Panc1 (cell line): ENCODE data around the gene ITGAL.

Experiments used
- CTCF ChIP-seq: fragments of 450-650 bp; IDR thresholded peaks from 2 replicates; pipeline ENCODE4 v1.5.1; 2017; ENCODE audit warnings: mild to moderate bottlenecking
- REST ChIP-seq, 2 experiments: IDR thresholded peaks; 2 replicates each; pipeline ENCODE4 v1.6.1; 2011 to 2012; ENCODE audit warnings: low read depth in 2 of 2, control low read depth in 1 of 2, low read length in 1 of 2, mild to moderate bottlenecking in 1 of 2, moderate library complexity in 1 of 2; ENCODE audit not compliant: insufficient read depth in 1 of 2
- SIN3A ChIP-seq: IDR thresholded peaks from 2 replicates; pipeline ENCODE4 v1.6.1; 2012; ENCODE audit warnings: low read depth, mild to moderate bottlenecking, low read length, moderate library complexity, borderline replicate concordance; ENCODE audit not compliant: insufficient read depth

- TF ChIP-seq CTCF: no peak
- TF ChIP-seq REST (IDR thresholded peaks at IDR 0.05; ENCODE audit: insufficient read depth in 1 of 2, low read depth in 2 of 2, low read length in 1 of 2): no peak
- TF ChIP-seq SIN3A: no peak
Observed at GRCh38 chr16:30527635-30528178, 55.2 kb downstream of the ITGAL start.
